SK-N-SH treated with all-trans-retinoic acid at 6 μM for 48 hours (cell line): Measurements from ENCODE around the gene IFT74.

Source experiments
- ATAC-seq: fragments of 200-7000 bp; cut with Tn5 transposase; 3 replicates; pipeline ENCODE4 v1.9.1; 2020; ENCODE audit warnings: mild to moderate bottlenecking, moderate library complexity
- BACH2 ChIP-seq: fragments of 250-450 bp; sonication (Bioruptor Pico); IDR thresholded peaks from 2 replicates; pipeline ENCODE4 v1.9.0; 2021; ENCODE audit warnings: mild to moderate bottlenecking, borderline replicate concordance
- CSDC2 ChIP-seq: fragments of 250-450 bp; sonication (Bioruptor Pico); IDR thresholded peaks from 2 replicates; pipeline ENCODE4 v1.5.0; 2020; ENCODE audit warnings: mild to moderate bottlenecking, moderate library complexity
- ESRRG ChIP-seq: fragments of 250-450 bp; sonication (Bioruptor Pico); IDR thresholded peaks from 2 replicates; pipeline ENCODE4 v1.6.1; 2021; ENCODE audit warnings: mild to moderate bottlenecking
- GLIS3 ChIP-seq: fragments of 250-450 bp; sonication (Bioruptor Pico); IDR thresholded peaks from 2 replicates; pipeline ENCODE4 v1.5.0; 2020; ENCODE audit warnings: mild to moderate bottlenecking, moderate library complexity
- ISL1 ChIP-seq: fragments of 250-450 bp; sonication (Bioruptor Pico); IDR thresholded peaks from 2 replicates; pipeline ENCODE4 v2.1.2; 2022; ENCODE audit warnings: mild to moderate bottlenecking, moderate library complexity
- OSR1 ChIP-seq: fragments of 250-450 bp; sonication (Bioruptor Pico); IDR thresholded peaks from 2 replicates; pipeline ENCODE4 v1.8.0; 2022; ENCODE audit warnings: moderate library complexity, mild to moderate bottlenecking, inconsistent platforms
- PPARA ChIP-seq: fragments of 250-450 bp; sonication (Bioruptor Pico); IDR thresholded peaks from 2 replicates; pipeline ENCODE4 v1.5.0; 2020; ENCODE audit warnings: mild to moderate bottlenecking, borderline replicate concordance
- RARB ChIP-seq: fragments of 250-450 bp; sonication (Bioruptor Pico); IDR thresholded peaks from 2 replicates; pipeline ENCODE4 v1.8.0; 2021; ENCODE audit warnings: mild to moderate bottlenecking, moderate library complexity
- SNAI2 ChIP-seq: fragments of 250-450 bp; sonication (Bioruptor Pico); IDR thresholded peaks from 2 replicates; pipeline ENCODE4 v1.5.0; 2020; ENCODE audit warnings: mild to moderate bottlenecking, moderate library complexity
- TCF4 ChIP-seq: fragments of 250-450 bp; sonication (Bioruptor Pico); IDR thresholded peaks from 2 replicates; pipeline ENCODE4 v1.8.0; 2021; ENCODE audit warnings: mild to moderate bottlenecking, moderate library complexity, borderline replicate concordance
- TOX ChIP-seq: fragments of 250-450 bp; sonication (Bioruptor Pico); IDR thresholded peaks from 2 replicates; pipeline ENCODE4 v1.8.0; 2021; ENCODE audit warnings: mild to moderate bottlenecking, moderate library complexity, borderline replicate concordance
- ZC3H10 ChIP-seq: fragments of 250-450 bp; sonication (Bioruptor Pico); IDR thresholded peaks from 2 replicates; pipeline ENCODE4 v1.5.1; 2021; ENCODE audit warnings: mild to moderate bottlenecking, moderate library complexity
- ZFP3 ChIP-seq: fragments of 250-450 bp; sonication (Bioruptor Pico); IDR thresholded peaks from 2 replicates; pipeline ENCODE4 v1.5.0; 2020; ENCODE audit warnings: mild to moderate bottlenecking, moderate library complexity
- ZNF565 ChIP-seq: fragments of 450-650 bp; formaldehyde crosslinking; conservative IDR thresholded peaks from 2 replicates; pipeline ENCODE4 v1.5.0; 2020; ENCODE audit warnings: low read depth, mild to moderate bottlenecking, moderate library complexity
- ZNF70 ChIP-seq: fragments of 450-650 bp; formaldehyde crosslinking; IDR thresholded peaks from 2 replicates; pipeline ENCODE4 v1.5.0; 2020; ENCODE audit warnings: mild to moderate bottlenecking, moderate library complexity
- ZNF8 ChIP-seq: fragments of 450-650 bp; formaldehyde crosslinking; IDR thresholded peaks from 2 replicates; pipeline ENCODE4 v1.5.0; 2020; ENCODE audit warnings: mild to moderate bottlenecking, moderate library complexity
- TF ChIP-seq, protein P1 (sequence below): fragments of 250-450 bp; sonication (Bioruptor Pico); IDR thresholded peaks from 2 replicates; pipeline ENCODE4 v1.5.1; 2021; ENCODE audit warnings: mild to moderate bottlenecking, moderate library complexity
- TF ChIP-seq, protein P2 (sequence below): fragments of 250-450 bp; sonication (Bioruptor Pico); IDR thresholded peaks from 2 replicates; pipeline ENCODE4 v1.5.0; 2020; ENCODE audit warnings: mild to moderate bottlenecking, moderate library complexity
- TF ChIP-seq, protein P3 (sequence below): fragments of 250-450 bp; sonication (Bioruptor Pico); IDR thresholded peaks from 2 replicates; pipeline ENCODE4 v1.8.0; 2020; ENCODE audit warnings: mild to moderate bottlenecking, moderate library complexity, borderline replicate concordance
- TF ChIP-seq, protein P4 (sequence below): fragments of 250-450 bp; sonication (Bioruptor Pico); IDR thresholded peaks from 2 replicates; pipeline ENCODE4 v1.8.0; 2021; ENCODE audit warnings: low read depth, mild to moderate bottlenecking, moderate library complexity, borderline replicate concordance

IFT74 gene

DNA sequence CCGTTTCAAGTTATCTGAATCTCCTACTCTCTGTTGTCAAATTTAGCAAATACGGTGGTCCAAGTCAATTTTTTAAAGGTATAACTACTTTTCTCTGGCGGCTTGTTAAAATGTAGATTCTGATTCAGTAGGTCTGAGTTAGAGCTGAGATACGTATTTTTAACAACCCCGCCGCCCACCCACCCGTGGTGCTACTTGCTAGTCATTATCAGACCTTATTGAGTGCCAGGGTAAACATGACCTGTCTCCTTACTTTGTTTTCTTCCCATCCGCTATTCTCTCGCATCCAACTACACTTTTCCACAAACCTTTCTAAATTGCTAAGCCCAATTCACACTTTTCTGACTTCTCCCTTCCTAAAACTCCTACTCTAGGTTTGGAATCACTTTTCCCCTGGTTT lies 8.5 kb upstream of the IFT74 start (continued):
- TF ChIP-seq RARB (CRISPR knock-in tag), result no peak
- TF ChIP-seq ZFP3 (CRISPR knock-in tag), result no peak
- no peak for TF ChIP-seq TOX (CRISPR knock-in tag)
- TF ChIP-seq, protein P1, sequence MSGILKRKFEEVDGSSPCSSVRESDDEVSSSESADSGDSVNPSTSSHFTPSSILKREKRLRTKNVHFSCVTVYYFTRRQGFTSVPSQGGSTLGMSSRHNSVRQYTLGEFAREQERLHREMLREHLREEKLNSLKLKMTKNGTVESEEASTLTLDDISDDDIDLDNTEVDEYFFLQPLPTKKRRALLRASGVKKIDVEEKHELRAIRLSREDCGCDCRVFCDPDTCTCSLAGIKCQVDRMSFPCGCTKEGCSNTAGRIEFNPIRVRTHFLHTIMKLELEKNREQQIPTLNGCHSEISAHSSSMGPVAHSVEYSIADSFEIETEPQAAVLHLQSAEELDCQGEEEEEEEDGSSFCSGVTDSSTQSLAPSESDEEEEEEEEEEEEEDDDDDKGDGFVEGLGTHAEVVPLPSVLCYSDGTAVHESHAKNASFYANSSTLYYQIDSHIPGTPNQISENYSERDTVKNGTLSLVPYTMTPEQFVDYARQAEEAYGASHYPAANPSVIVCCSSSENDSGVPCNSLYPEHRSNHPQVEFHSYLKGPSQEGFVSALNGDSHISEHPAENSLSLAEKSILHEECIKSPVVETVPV (CRISPR knock-in tag), result no peak
- TF ChIP-seq OSR1, result no peak

GRCh38 chr9:26949637-26950069 lies 6.6 kb upstream of the IFT74 start:
- TF ChIP-seq GLIS3 (CRISPR knock-in tag), result no peak
- TF ChIP-seq ZNF8 (CRISPR knock-in tag), result no peak
- no peak for TF ChIP-seq TCF4 (CRISPR knock-in tag)
- no peak for TF ChIP-seq ISL1 (CRISPR knock-in tag)
- no peak for TF ChIP-seq RARB (CRISPR knock-in tag)
- no peak for TF ChIP-seq ZNF70 (CRISPR knock-in tag)
- TF ChIP-seq, protein P2, sequence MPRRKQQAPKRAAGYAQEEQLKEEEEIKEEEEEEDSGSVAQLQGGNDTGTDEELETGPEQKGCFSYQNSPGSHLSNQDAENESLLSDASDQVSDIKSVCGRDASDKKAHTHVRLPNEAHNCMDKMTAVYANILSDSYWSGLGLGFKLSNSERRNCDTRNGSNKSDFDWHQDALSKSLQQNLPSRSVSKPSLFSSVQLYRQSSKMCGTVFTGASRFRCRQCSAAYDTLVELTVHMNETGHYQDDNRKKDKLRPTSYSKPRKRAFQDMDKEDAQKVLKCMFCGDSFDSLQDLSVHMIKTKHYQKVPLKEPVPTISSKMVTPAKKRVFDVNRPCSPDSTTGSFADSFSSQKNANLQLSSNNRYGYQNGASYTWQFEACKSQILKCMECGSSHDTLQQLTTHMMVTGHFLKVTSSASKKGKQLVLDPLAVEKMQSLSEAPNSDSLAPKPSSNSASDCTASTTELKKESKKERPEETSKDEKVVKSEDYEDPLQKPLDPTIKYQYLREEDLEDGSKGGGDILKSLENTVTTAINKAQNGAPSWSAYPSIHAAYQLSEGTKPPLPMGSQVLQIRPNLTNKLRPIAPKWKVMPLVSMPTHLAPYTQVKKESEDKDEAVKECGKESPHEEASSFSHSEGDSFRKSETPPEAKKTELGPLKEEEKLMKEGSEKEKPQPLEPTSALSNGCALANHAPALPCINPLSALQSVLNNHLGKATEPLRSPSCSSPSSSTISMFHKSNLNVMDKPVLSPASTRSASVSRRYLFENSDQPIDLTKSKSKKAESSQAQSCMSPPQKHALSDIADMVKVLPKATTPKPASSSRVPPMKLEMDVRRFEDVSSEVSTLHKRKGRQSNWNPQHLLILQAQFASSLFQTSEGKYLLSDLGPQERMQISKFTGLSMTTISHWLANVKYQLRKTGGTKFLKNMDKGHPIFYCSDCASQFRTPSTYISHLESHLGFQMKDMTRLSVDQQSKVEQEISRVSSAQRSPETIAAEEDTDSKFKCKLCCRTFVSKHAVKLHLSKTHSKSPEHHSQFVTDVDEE (CRISPR knock-in tag), result no peak
- TF ChIP-seq OSR1, result no peak
- no peak for TF ChIP-seq ZNF565 (CRISPR knock-in tag)
- TF ChIP-seq TOX (CRISPR knock-in tag), result no peak
- TF ChIP-seq, protein P3, sequence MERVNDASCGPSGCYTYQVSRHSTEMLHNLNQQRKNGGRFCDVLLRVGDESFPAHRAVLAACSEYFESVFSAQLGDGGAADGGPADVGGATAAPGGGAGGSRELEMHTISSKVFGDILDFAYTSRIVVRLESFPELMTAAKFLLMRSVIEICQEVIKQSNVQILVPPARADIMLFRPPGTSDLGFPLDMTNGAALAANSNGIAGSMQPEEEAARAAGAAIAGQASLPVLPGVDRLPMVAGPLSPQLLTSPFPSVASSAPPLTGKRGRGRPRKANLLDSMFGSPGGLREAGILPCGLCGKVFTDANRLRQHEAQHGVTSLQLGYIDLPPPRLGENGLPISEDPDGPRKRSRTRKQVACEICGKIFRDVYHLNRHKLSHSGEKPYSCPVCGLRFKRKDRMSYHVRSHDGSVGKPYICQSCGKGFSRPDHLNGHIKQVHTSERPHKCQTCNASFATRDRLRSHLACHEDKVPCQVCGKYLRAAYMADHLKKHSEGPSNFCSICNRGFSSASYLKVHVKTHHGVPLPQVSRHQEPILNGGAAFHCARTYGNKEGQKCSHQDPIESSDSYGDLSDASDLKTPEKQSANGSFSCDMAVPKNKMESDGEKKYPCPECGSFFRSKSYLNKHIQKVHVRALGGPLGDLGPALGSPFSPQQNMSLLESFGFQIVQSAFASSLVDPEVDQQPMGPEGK (CRISPR knock-in tag), result no peak
- TF ChIP-seq, protein P4, sequence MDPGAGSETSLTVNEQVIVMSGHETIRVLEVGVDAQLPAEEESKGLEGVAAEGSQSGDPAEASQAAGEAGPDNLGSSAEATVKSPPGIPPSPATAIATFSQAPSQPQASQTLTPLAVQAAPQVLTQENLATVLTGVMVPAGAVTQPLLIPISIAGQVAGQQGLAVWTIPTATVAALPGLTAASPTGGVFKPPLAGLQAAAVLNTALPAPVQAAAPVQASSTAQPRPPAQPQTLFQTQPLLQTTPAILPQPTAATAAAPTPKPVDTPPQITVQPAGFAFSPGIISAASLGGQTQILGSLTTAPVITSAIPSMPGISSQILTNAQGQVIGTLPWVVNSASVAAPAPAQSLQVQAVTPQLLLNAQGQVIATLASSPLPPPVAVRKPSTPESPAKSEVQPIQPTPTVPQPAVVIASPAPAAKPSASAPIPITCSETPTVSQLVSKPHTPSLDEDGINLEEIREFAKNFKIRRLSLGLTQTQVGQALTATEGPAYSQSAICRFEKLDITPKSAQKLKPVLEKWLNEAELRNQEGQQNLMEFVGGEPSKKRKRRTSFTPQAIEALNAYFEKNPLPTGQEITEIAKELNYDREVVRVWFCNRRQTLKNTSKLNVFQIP, result no peak
- no peak for TF ChIP-seq SNAI2 (CRISPR knock-in tag)
- no peak for TF ChIP-seq BACH2 (CRISPR knock-in tag)
- TF ChIP-seq, protein P1 (CRISPR knock-in tag), result no peak
- no peak for TF ChIP-seq ESRRG (CRISPR knock-in tag)
- ATAC-seq, result no peak

DNA sequence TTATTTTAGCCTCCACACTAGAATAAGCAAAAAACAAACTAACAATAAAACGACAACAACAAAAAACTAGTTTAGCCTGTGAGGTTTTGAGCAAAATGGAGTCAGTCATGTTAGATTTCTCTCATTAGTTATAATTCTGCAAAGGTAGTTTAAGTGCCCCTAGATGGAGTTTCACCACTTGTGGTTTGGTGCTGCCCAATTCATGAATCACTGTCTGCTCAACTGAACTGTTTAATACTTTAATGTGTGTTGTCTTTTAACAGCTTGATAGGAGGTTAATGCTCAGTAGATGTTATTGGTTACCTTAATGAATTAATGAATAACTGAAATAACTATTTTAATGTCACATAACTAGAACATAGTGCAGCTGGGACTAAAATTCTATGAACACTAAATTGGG lies 5.7 kb upstream of the IFT74 start:
- ATAC-seq, result no peak
- TF ChIP-seq CSDC2, result no peak
- TF ChIP-seq ZC3H10 (CRISPR knock-in tag), result no peak
- no peak for TF ChIP-seq GLIS3 (CRISPR knock-in tag)
- TF ChIP-seq TOX (CRISPR knock-in tag), result no peak
- no peak for TF ChIP-seq PPARA (CRISPR knock-in tag)
- no peak for TF ChIP-seq RARB (CRISPR knock-in tag)

DNA sequence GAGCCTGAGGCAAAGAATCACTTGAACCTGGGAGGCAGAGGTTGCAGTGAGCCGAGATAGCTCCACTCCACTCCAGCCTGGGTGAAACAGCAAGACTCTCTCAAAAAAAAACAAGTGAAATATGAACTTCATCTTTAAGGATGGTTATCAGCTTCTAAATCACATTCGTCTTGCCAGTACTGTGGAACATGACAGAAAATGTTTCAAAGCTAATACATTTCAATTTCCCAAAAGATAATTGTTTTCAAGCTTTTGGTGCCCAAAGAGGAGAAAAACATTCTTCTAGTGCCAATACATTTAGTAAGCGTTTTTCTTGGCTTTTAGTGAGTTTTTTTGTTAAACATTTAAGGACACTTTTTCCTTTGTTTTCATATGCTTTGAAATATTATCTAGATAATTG lies 4.4 kb upstream of the IFT74 start:
- ATAC-seq, result no peak

More for the DNA sequence above, 4.4 kb upstream of the IFT74 start:
- TF ChIP-seq ESRRG (CRISPR knock-in tag), result no peak
- TF ChIP-seq, protein P1 (CRISPR knock-in tag), result no peak
- no peak for TF ChIP-seq PPARA (CRISPR knock-in tag)
- TF ChIP-seq, protein P2 (CRISPR knock-in tag), result no peak
- TF ChIP-seq, protein P4, result no peak
- peak; percentile 57 for TF ChIP-seq ISL1 (CRISPR knock-in tag)
